Hematopoietic multipotent progenitor cell treated with erythropoietin and hydrocortisone succinate and interleukin-3 and kit ligand, for 6 days (in vitro differentiated cells): Measurements from ENCODE around the gene QRICH1.

Experiments used
- DNase-seq: peaks from one replicate; pipeline ENCODE4 v3.0.0-alpha.2; 2015

QRICH1 gene

GRCh38 chr3:49093853-49094767 is at the start of gene QRICH1:
Gene QRICH1 (minus strand): TSS chr3:49094071. CDS start chr3:49077017, 17,054 bp downstream.
- peak; percentile 99 for DNase-seq

- DNase-seq: no peak
These were observed 46.2 kb upstream of the QRICH1 start for GRCh38 chr3:49140080-49140479.

- DNase-seq: no peak
These were observed 41.6 kb upstream of the QRICH1 start for GRCh38 chr3:49135499-49135898.

- peak; percentile 45 for DNase-seq
These were observed 40.8 kb upstream of the QRICH1 start for GRCh38 chr3:49134471-49135265.

GRCh38 chr3:49133226-49133951 is 39.5 kb upstream of the QRICH1 start:
- peak; percentile 65 for DNase-seq

GRCh38 chr3:49132437-49133225 is 38.8 kb upstream of the QRICH1 start, which contains the start of gene LAMB2:
Gene LAMB2 (minus strand): TSS chr3:49133050. CDS start chr3:49132867, 183 bp downstream.
- peak; percentile 35 for DNase-seq

- DNase-seq: no peak
These were observed 38.2 kb upstream of the QRICH1 start for GRCh38 chr3:49132073-49132436.

GRCh38 chr3:49131576-49131975 is 37.7 kb upstream of the QRICH1 start:
- DNase-seq: no peak

- no peak for DNase-seq
These were observed 37.2 kb upstream of the QRICH1 start for GRCh38 chr3:49131040-49131439.

GRCh38 chr3:49124991-49125670 is 31.3 kb upstream of the QRICH1 start:
- DNase-seq: no peak

GRCh38 chr3:49124203-49124602 is 30.3 kb upstream of the QRICH1 start:
- no peak for DNase-seq

GRCh38 chr3:49123687-49124086 is 29.8 kb upstream of the QRICH1 start:
- no peak for DNase-seq

- no peak for DNase-seq
These were observed 29.1 kb upstream of the QRICH1 start for GRCh38 chr3:49122886-49123545.

- no peak for DNase-seq
These were observed 28.6 kb upstream of the QRICH1 start for GRCh38 chr3:49122451-49122850.

- DNase-seq: no peak
These were observed 28.2 kb upstream of the QRICH1 start for GRCh38 chr3:49122022-49122421.

GRCh38 chr3:49121132-49121736 is 27.4 kb upstream of the QRICH1 start:
- DNase-seq: no peak

GRCh38 chr3:49120438-49121131 is 26.7 kb upstream of the QRICH1 start, which contains the start of gene USP19:
Gene USP19 (minus strand): TSS chr3:49120823. CDS start chr3:49119145, 1,678 bp downstream.
- peak; percentile 95 for DNase-seq

- DNase-seq: peak; percentile 42
These were observed 26.2 kb upstream of the QRICH1 start for GRCh38 chr3:49120096-49120437.

GRCh38 chr3:49119439-49119838 is 25.6 kb upstream of the QRICH1 start:
- no peak for DNase-seq

- DNase-seq: no peak
These were observed 25.2 kb upstream of the QRICH1 start for GRCh38 chr3:49119036-49119435.
